Measurements from ENCODE around the gene BBX.

- TF ChIP-seq, protein P1, sequence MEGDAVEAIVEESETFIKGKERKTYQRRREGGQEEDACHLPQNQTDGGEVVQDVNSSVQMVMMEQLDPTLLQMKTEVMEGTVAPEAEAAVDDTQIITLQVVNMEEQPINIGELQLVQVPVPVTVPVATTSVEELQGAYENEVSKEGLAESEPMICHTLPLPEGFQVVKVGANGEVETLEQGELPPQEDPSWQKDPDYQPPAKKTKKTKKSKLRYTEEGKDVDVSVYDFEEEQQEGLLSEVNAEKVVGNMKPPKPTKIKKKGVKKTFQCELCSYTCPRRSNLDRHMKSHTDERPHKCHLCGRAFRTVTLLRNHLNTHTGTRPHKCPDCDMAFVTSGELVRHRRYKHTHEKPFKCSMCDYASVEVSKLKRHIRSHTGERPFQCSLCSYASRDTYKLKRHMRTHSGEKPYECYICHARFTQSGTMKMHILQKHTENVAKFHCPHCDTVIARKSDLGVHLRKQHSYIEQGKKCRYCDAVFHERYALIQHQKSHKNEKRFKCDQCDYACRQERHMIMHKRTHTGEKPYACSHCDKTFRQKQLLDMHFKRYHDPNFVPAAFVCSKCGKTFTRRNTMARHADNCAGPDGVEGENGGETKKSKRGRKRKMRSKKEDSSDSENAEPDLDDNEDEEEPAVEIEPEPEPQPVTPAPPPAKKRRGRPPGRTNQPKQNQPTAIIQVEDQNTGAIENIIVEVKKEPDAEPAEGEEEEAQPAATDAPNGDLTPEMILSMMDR (IDR thresholded peaks at IDR 0.05) = no peak
- TF ChIP-seq POLR2A (IDR thresholded peaks at IDR 0.05) = no peak
Observed at GRCh38 chr3:107596639-107597038, 73.9 kb downstream of the BBX start.
